Activated T-helper 2 cell treated with anti-CD3 and anti-CD28 coated beads, Interferon-gamma antibody, Interleukin-2, Interleukin-4, amounts not matched to agents 10 μg/mL and 5 μg/mL and 100 μg/mL, durations not matched to agents 14 hours and 24 hours and 36 hours (primary cell): Measurements from ENCODE around the gene STAMBPL1. TPM values are rescaled to one million over a fixed set of nuclear protein-coding genes. Genes with fewer than 3 reads are reported as not detected.

Experiments used
- DNase-seq: peaks from one replicate; pipeline ENCODE4 v3.0.0; 2021; ENCODE audit warnings: low spot score
- H3K27ac Mint-ChIP-seq: one replicate; pipeline ENCODE4 v1.8.0; 2021; ENCODE audit warnings: mixed read lengths
- H3K27me3 Mint-ChIP-seq: one replicate; pipeline ENCODE4 v1.8.0; 2021; ENCODE audit warnings: low read depth, mixed read lengths
- H3K36me3 Mint-ChIP-seq: one replicate; pipeline ENCODE4 v1.8.0; 2021; ENCODE audit warnings: low read depth, mixed read lengths
- H3K4me1 Mint-ChIP-seq: one replicate; pipeline ENCODE4 v1.8.0; 2021; ENCODE audit warnings: low read depth, mixed read lengths
- H3K4me3 Mint-ChIP-seq: one replicate; pipeline ENCODE4 v1.8.0; 2021; ENCODE audit warnings: low read depth, mild to moderate bottlenecking, moderate library complexity, mixed read lengths
- H3K9me3 Mint-ChIP-seq: one replicate; pipeline ENCODE4 v1.8.0; 2021; ENCODE audit warnings: mixed read lengths
- intact Hi-C: fragments of 100-400 bp; cut with micrococcal nuclease; formaldehyde crosslinking; loops from one replicate; pipeline ENCODE4 v1.15.1; 2023
- total RNA-seq: library from RNA; stranded (reverse); gene quantifications from 2 replicates; pipeline ENCODE4 v1.2.3, GENCODE V29; 2022

Gene STAMBPL1
- total RNA-seq, 1 donor from 2014 or later, result 44.2 TPM

DNA sequence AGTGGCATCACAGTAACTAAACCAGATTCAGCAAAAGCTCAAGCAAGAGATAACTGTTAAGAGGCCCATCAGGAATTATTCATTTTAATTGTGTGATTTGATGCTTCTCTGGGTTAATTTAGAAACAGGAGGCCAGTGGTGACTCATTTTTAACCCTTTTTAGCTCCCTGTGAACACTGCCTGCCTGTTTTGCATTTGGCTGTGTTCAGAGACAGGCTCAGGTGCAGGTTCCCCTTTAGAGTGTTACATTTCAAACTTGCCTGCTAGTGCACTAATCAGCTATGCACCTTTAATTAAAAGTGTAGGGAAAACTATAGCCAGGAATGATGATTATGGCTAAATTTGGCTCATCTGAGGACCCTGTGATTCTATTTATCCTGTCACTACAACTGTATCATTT, 6.5 kb downstream of the STAMBPL1 start:
- Mint-ChIP-seq H3K9me3 (no peaks in the 10 kb centered on the region), H3K4me1 (peaks cover 76% of the 10 kb centered on the region), H3K27me3 (no peaks in the 10 kb centered on the region), H3K27ac (no peak overlapping the region), H3K4me3 (no peak overlapping the region), H3K36me3 (peaks cover 52% of the 10 kb centered on the region)
- intact Hi-C loops, result loop anchor here (1.0 kb wide), 1 partner anchor 9 kb away; no protein-coding TSS in a partner anchor
- no peak for DNase-seq

DNA sequence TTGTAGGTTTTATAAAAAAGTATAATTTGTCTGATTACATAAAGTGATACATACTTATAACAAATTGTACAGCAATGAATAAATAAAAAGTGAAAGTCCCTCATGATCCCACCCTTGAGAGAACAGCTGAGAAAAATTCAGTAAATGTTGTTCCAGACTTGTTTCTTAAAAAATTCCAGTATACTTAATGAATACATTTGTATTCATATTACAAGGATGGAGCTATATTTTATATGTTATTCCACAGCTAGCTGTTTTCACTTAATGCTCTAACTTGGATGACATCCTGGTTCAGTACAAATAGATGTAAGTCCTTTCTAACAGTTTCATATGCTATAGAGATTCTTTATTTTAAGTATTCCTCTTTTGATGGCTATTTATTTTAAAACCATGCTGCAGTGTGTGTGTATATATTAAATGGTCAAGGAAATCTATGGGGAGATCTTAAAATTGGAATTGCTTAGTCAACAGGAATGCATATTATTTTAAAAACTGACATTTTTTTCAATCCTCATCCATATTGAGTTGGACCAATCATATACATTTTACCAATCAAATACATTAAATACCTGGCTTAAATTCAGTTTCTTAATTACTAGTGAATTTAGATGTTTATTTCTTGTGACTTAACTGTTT, 8.9 kb downstream of the STAMBPL1 start:
- intact Hi-C loops, result no loop called here
- no peak for DNase-seq

DNA sequence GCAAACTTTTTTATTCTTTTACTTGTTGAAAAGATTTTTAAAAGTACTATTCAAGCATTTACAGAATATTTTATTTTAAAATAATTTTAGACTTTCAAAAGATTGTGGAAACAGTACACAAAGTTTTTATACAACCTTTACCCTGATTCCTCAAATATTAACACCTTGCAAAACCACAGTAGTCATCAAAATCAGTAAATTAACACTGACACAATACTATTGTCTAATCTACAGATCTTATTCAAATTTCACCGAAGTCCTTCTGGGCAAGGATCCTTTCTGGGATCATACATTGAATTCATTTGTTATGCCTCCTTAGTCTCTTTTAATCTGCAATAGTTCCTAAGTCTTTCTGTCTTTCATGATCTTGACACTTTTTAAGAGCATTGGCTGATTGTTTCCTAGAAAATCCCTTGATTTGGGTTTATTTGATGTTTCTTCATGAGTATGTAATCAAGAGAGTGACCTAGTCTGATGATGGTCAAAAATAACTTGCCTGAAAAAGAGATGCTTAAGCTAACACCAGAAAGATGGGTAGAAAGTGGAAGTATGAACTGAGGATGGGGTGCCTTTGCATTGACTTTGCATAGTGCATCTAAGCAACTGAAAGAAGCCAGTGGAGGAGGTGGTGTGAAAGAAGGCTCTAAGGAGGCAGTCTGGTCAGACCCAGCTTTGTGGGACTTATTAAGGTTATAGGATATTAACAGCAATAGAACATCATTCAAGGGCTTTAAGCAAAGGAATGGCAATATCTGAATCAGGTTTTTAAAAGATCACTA, 9.7 kb downstream of the STAMBPL1 start:
- peaks cover 46% of the 10 kb centered on the region for H3K36me3 Mint-ChIP-seq
- intact Hi-C loops, result no loop called here
- peaks cover 75% of the 10 kb centered on the region for H3K4me1 Mint-ChIP-seq

More for the DNA sequence above, 8.9 kb downstream of the STAMBPL1 start:
- H3K27me3 Mint-ChIP-seq, result no peaks in the 10 kb centered on the region
- H3K9me3 Mint-ChIP-seq, result no peaks in the 10 kb centered on the region
- H3K4me1 Mint-ChIP-seq, result peaks cover 73% of the 10 kb centered on the region
- H3K27ac Mint-ChIP-seq, result no peak overlapping the region
- H3K4me3 Mint-ChIP-seq, result no peak overlapping the region
- H3K36me3 Mint-ChIP-seq, result peaks cover 39% of the 10 kb centered on the region

DNA sequence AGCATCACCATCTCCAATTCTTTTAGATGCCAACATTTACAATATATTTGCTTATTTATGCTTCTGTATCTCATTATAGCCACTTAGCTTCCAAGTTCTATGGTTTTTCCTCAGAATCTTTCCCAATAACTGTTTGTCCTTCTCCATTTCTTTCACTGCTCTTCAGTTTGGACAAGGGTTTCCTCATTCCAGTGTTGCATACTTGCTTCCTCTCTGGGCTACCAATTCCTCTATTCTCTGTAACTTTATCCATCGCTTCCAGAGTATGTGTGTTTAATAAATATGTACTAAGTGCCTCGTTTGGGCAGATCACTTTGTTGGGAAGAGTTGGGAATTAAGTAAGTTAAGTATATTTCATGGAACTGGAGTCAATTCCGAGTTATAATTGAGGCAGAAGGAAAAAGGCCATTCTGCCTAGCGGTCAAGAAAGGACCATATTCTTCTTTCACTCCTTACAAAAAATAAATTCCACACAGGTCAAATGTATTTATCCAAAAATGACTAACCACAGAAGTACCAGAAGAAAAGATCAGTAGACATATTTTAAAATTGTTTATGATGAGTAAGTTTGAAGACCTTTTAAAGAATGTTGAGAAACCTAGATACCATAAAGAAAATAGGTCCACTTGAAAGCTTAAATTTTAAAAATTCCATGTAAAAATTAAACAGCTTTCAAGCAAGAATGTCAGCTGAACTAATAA, 10.8 kb downstream of the STAMBPL1 start:
- Mint-ChIP-seq H3K9me3 (no peaks in the 10 kb centered on the region), H3K4me3 (no peak overlapping the region)
- intact Hi-C loops, result no loop called here

More for the DNA sequence above, 9.7 kb downstream of the STAMBPL1 start:
- H3K9me3 Mint-ChIP-seq, result no peaks in the 10 kb centered on the region
- DNase-seq, result no peak
- peak overlapping the region; percentile 0 for H3K27ac Mint-ChIP-seq
- H3K27me3 Mint-ChIP-seq, result no peaks in the 10 kb centered on the region
- H3K4me3 Mint-ChIP-seq, result no peak overlapping the region

GRCh38 chr10:88892222-88892967, 12.3 kb downstream of the STAMBPL1 start:
- DNase-seq, result no peak
- peaks cover 78% of the 10 kb centered on the region for H3K4me1 Mint-ChIP-seq
- peaks cover 48% of the 10 kb centered on the region for H3K36me3 Mint-ChIP-seq
- intact Hi-C loops, result no loop called here
- peak overlapping the region; percentile 46 for H3K27ac Mint-ChIP-seq
- no peak overlapping the region for H3K4me3 Mint-ChIP-seq
- H3K9me3 Mint-ChIP-seq, result no peaks in the 10 kb centered on the region
- H3K27me3 Mint-ChIP-seq, result no peaks in the 10 kb centered on the region

More for the DNA sequence above, 10.8 kb downstream of the STAMBPL1 start:
- Mint-ChIP-seq H3K27me3 (no peaks in the 10 kb centered on the region), H3K4me1 (peaks cover 74% of the 10 kb centered on the region), H3K27ac (no peak overlapping the region), H3K36me3 (peaks cover 45% of the 10 kb centered on the region)
- DNase-seq, result no peak

DNA sequence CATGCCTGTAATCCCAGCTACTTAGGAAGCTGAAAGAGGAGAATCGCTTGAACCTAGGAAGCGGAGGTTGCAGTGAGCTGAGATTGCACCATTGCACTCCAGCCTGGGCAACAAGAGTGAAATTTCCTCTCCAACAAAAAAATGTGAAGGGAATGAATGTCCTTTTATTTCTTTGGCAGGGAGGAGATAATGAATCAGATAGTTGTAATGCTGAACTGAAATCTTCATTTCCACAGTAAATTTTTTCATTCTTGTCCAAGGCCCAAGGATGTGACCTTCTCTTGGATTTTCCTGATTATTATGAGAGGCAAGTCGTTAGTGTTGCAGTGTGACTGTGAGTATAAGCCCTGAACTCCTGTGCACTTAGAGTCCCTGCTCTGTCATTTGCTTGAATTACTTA, 13.6 kb downstream of the STAMBPL1 start:
- peaks cover 78% of the 10 kb centered on the region for H3K4me1 Mint-ChIP-seq
- no peak for DNase-seq
- no peak overlapping the region for H3K4me3 Mint-ChIP-seq
- H3K27ac Mint-ChIP-seq, result peak overlapping the region; percentile 6
- H3K36me3 Mint-ChIP-seq, result peaks cover 47% of the 10 kb centered on the region
- H3K27me3 Mint-ChIP-seq, result no peaks in the 10 kb centered on the region
- H3K9me3 Mint-ChIP-seq, result no peaks in the 10 kb centered on the region
- intact Hi-C loops, result no loop called here

- Mint-ChIP-seq H3K9me3 (no peaks in the 10 kb centered on the region), H3K4me3 (no peak overlapping the region), H3K4me1 (peaks cover 77% of the 10 kb centered on the region), H3K27me3 (no peaks in the 10 kb centered on the region), H3K27ac (peak overlapping the region; percentile 50), H3K36me3 (peaks cover 52% of the 10 kb centered on the region)
- intact Hi-C loops, result loop anchor here (1.0 to 5.0 kb wide), 2 partner anchors 9 to 623 kb away; no protein-coding TSS in a partner anchor
- no peak for DNase-seq
These were observed 15.2 kb downstream of the STAMBPL1 start for GRCh38 chr10:88895250-88895649.

- Mint-ChIP-seq H3K4me3 (peak overlapping the region; percentile 74), H3K36me3 (peaks cover 53% of the 10 kb centered on the region), H3K4me1 (peaks cover 80% of the 10 kb centered on the region)
These were observed 16.4 kb downstream of the STAMBPL1 start for GRCh38 chr10:88896372-88896993.

DNA sequence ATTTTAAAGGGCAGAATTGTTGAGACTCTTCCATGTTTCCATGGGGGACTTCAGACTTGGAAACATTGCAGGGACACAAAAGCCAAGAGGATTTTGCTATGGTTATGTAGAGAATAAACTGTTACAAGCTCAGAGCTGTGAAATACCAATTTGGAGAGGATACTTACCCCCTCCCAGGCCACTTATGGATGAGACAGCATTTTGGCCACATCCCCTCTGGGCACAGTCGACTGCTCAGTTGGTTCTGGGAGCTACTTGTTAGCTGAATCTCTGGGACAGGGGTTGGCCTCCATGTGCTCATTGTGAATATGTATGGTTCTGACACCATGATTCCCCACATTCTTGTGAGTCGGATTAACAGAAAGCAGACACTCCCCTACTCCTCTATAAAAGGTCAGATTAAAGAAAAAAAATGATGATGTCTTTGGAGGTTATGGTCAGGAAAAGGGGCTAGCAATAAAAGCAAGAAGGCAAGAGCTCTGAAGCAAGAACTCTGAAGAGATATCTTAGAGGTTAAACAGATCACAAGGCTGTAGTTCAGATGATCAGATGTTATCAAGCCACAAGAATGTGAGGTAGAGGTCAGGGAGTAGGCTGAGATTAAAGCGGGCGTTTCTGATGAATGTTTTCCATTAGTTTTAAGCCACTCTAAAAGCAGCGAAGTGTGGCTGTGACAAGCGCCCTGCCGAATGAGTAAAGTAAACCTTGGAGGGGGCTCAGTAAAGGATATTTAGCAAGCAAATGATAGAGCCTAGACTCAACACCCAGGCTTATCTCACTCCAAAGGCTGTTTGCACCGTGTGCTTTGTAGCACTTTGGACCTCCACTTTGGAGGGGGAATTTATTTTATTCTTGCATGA, 17.2 kb downstream of the STAMBPL1 start:
- peak overlapping the region; percentile 74 for H3K4me3 Mint-ChIP-seq
- H3K27me3 Mint-ChIP-seq, result no peaks in the 10 kb centered on the region
- H3K27ac Mint-ChIP-seq, result peak overlapping the region; percentile 97
- no peaks in the 10 kb centered on the region for H3K9me3 Mint-ChIP-seq
- DNase-seq, result no peak
- intact Hi-C loops, result loop anchor here (1.0 to 5.0 kb wide), 5 partner anchors 17 to 625 kb away; partner anchors contain the start of gene STAMBPL1
- H3K36me3 Mint-ChIP-seq, result peaks cover 58% of the 10 kb centered on the region
- H3K4me1 Mint-ChIP-seq, result peaks cover 84% of the 10 kb centered on the region

More at GRCh38 chr10:88896372-88896993, 16.4 kb downstream of the STAMBPL1 start:
- Mint-ChIP-seq H3K27ac (peak overlapping the region; percentile 97), H3K27me3 (no peaks in the 10 kb centered on the region), H3K9me3 (no peaks in the 10 kb centered on the region)
- intact Hi-C loops, result loop anchor here (2.0 to 5.0 kb wide), 3 partner anchors 62 to 624 kb away; no protein-coding TSS in a partner anchor
- DNase-seq, result no peak

DNA sequence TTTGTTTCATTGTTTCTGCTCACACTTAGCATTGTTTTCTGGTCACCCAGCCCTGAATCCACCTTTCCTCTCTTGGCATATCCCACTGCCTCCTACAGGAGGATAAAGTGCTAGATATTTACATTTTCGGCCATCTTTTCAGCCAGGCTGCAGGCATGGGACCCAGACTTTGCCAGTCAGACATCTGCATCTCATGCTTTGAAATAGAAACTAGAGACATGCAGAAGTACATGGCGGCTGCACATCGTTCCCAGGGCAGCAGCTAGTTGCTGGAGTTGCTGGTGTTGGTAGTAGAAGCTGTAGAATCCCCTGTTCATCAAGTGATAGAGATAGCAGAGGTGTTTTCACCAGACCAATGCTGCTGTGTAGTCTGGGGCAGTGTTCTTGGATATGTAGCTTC, 18.7 kb downstream of the STAMBPL1 start:
- peak overlapping the region; percentile 77 for H3K27ac Mint-ChIP-seq
- peaks cover 75% of the 10 kb centered on the region for H3K4me1 Mint-ChIP-seq
- no peaks in the 10 kb centered on the region for H3K9me3 Mint-ChIP-seq
- intact Hi-C loops, result loop anchor here (5.0 kb wide), 1 partner anchor 626 kb away; no protein-coding TSS in a partner anchor
- no peaks in the 10 kb centered on the region for H3K27me3 Mint-ChIP-seq
- H3K4me3 Mint-ChIP-seq, result no peak overlapping the region
- peaks cover 66% of the 10 kb centered on the region for H3K36me3 Mint-ChIP-seq
- DNase-seq, result no peak

GRCh38 chr10:88899886-88900285, 19.8 kb downstream of the STAMBPL1 start:
- DNase-seq, result no peak
- H3K27me3 Mint-ChIP-seq, result no peaks in the 10 kb centered on the region
- peaks cover 67% of the 10 kb centered on the region for H3K4me1 Mint-ChIP-seq
- H3K27ac Mint-ChIP-seq, result peak overlapping the region; percentile 56
- H3K9me3 Mint-ChIP-seq, result no peaks in the 10 kb centered on the region
- H3K4me3 Mint-ChIP-seq, result no peak overlapping the region
- intact Hi-C loops, result loop anchor here (2.0 to 5.0 kb wide), 2 partner anchors 73 to 628 kb away; no protein-coding TSS in a partner anchor
- peaks cover 69% of the 10 kb centered on the region for H3K36me3 Mint-ChIP-seq
